HG03103 (cell line): Measurements from ENCODE around the gene GNL2.
"Not testable (repeated sequence)": the region's sequence is repeated elsewhere in the genome, so short reads cannot be mapped to it uniquely, and the experiment has no call there.

Experiments
- ATAC-seq: cut with Tn5 transposase; IDR thresholded peaks from one replicate; pipeline ENCODE4 v1.9.1; 2021; ENCODE audit warnings: low read depth; ENCODE audit not compliant: unreplicated experiment

Gene GNL2

GRCh38 chr1:37560401-37561132 is 35.2 kb downstream of the GNL2 start:
- no peak for ATAC-seq

GRCh38 chr1:37559957-37560379 is 35.8 kb downstream of the GNL2 start:
- ATAC-seq: not testable (repeated sequence)

GRCh38 chr1:37559080-37559479 is 36.7 kb downstream of the GNL2 start:
- no peak for ATAC-seq

GRCh38 chr1:37558411-37558810 is 37.3 kb downstream of the GNL2 start:
- ATAC-seq: no peak

GRCh38 chr1:37557402-37557801 is 38.3 kb downstream of the GNL2 start:
- ATAC-seq: no peak

- no peak for ATAC-seq
These were observed 39.0 kb downstream of the GNL2 start, which contains the start of gene DNALI1 for GRCh38 chr1:37556712-37557196. Gene DNALI1, plus strand, starts transcription at chr1:37556940. Its CDS starts 55 bp downstream, at chr1:37556995.

- no peak for ATAC-seq
These were observed 41.6 kb downstream of the GNL2 start, which contains the start of gene SNIP1 for GRCh38 chr1:37553927-37554808. Gene SNIP1, minus strand, starts transcription at chr1:37554293. Its CDS starts 64 bp downstream, at chr1:37554229.

GRCh38 chr1:37553598-37553926 is 42.2 kb downstream of the GNL2 start:
- no peak for ATAC-seq

- ATAC-seq: no peak
These were observed 46.4 kb downstream of the GNL2 start for GRCh38 chr1:37549341-37549740.

GRCh38 chr1:37545019-37545418 is 50.7 kb downstream of the GNL2 start:
- no peak for ATAC-seq

- ATAC-seq: no peak
These were observed 51.2 kb downstream of the GNL2 start for GRCh38 chr1:37544530-37544929.

- no peak for ATAC-seq
These were observed 55.5 kb downstream of the GNL2 start for GRCh38 chr1:37540036-37540785.

- ATAC-seq: not testable (repeated sequence)
These were observed 56.6 kb downstream of the GNL2 start for GRCh38 chr1:37539154-37539553.

- no peak for ATAC-seq
These were observed 58.4 kb downstream of the GNL2 start for GRCh38 chr1:37537378-37537777.

GRCh38 chr1:37533317-37534093 is 62.2 kb downstream of the GNL2 start:
- no peak for ATAC-seq

GRCh38 chr1:37532418-37533156 is 63.1 kb downstream of the GNL2 start:
- not testable (repeated sequence) for ATAC-seq

GRCh38 chr1:37529888-37530287 is 65.8 kb downstream of the GNL2 start:
- ATAC-seq: not testable (repeated sequence)

- ATAC-seq: no peak
These were observed 76.1 kb downstream of the GNL2 start for GRCh38 chr1:37519613-37520012.

- not testable (repeated sequence) for ATAC-seq
These were observed 76.8 kb downstream of the GNL2 start for GRCh38 chr1:37518929-37519328.
